Astrocyte of the cerebellum (primary cell): ENCODE data around the gene FGD5.

ENCODE experiments used
- DNase-seq: peaks from one replicate; pipeline ENCODE4 v3.0.0-alpha.2; 2011; ENCODE audit warnings: low read depth
- H3K4me3 ChIP-seq: 2 replicates; pipeline ENCODE4 v1.5.1; 2011; ENCODE audit warnings: mild to moderate bottlenecking, low read depth, low read length, moderate library complexity
- CTCF ChIP-seq: IDR thresholded peaks from 2 replicates; pipeline ENCODE4 v1.5.1; 2012; ENCODE audit warnings: low read length, low read depth, moderate library complexity, mild to moderate bottlenecking; ENCODE audit errors: missing control alignments
- in situ Hi-C: cut with HindIII; loops from 2 replicates; pipeline ENCODE4 v1.10.0; 2017; ENCODE audit warnings: low sequenced_read_pairs

FGD5 gene

GRCh38 chr3:14913071-14913925, 94.5 kb downstream of the FGD5 start:
- H3K4me3 ChIP-seq: no peak overlapping the region
- DNase-seq: no peak
- TF ChIP-seq CTCF: no peak
- in situ Hi-C loops: no loop called here

GRCh38 chr3:14913926-14914778, 95.4 kb downstream of the FGD5 start:
- in situ Hi-C loops: no loop called here
- no peak for TF ChIP-seq CTCF
- no peak overlapping the region for H3K4me3 ChIP-seq
- no peak for DNase-seq

- in situ Hi-C loops: no loop called here
- DNase-seq: no peak
- TF ChIP-seq CTCF: no peak
- H3K4me3 ChIP-seq: no peak overlapping the region
Observed at GRCh38 chr3:14914779-14915117, 96.0 kb downstream of the FGD5 start.

GRCh38 chr3:14915636-14916222, 97.0 kb downstream of the FGD5 start:
- no peak for TF ChIP-seq CTCF
- in situ Hi-C loops: no loop called here
- no peak for DNase-seq
- H3K4me3 ChIP-seq: no peak overlapping the region

GRCh38 chr3:14918356-14918860, 99.6 kb downstream of the FGD5 start:
- DNase-seq: no peak
- in situ Hi-C loops: no loop called here
- no peak overlapping the region for H3K4me3 ChIP-seq
- no peak for TF ChIP-seq CTCF

DNA sequence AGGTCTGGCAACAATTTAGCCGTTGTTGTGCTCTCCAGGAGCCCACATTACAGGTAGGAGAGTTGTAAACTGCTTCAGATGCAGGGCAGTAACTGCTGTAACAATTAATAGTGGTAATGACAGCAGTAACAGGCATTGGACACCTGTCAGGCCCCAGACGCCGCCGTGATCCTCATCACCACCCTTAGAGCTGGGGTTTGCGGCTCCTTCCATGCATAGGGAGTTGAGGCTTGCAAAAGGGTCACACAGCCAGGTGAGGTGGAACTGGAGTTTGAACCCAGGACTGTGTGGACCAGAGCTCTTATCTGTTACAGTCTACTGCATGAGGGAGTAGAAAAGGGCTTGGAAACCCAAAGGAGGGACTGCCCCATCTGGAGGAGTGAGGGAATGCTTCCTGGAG, 101.8 kb downstream of the FGD5 start:
- H3K4me3 ChIP-seq: no peak overlapping the region
- DNase-seq: no peak
- in situ Hi-C loops: no loop called here
- TF ChIP-seq CTCF: no peak
